OCI-LY7 (cell line): ENCODE results near the gene CHST5. TPM values are rescaled to one million over a fixed set of nuclear protein-coding genes. Genes with fewer than 3 reads are reported as not detected.

Source experiments
- BruUV-seq: library from RNA; stranded (reverse); fragments of 400-500 nt; replicated peaks from 2 replicates; lab custom pipeline; 2021; lab: Mats Ljungman, UMichigan
- CTCF ChIA-PET: fragments of 300-600 bp; sonication (Branson Sonifier 250); formaldehyde crosslinking; loops from one replicate; lab custom pipeline; 2022; ENCODE audit warnings: antibody characterized with exemption; ENCODE audit not compliant: unreplicated experiment; lab: Charles Lee
- POLR2A ChIA-PET: fragments of 300-600 bp; sonication (Branson Sonifier 250); formaldehyde crosslinking; loops from one replicate; lab custom pipeline; 2022; ENCODE audit warnings: antibody characterized with exemption; lab: Charles Lee
- DNase-seq: peaks from one replicate; pipeline ENCODE4 v3.0.0-alpha.2; 2015; ENCODE audit warnings: low spot score
- H2AFZ ChIP-seq: fragments of 200-600 bp; sonication (generic), shearing (Covaris generic); 2 replicates; pipeline ENCODE4 v1.6.1; 2014; ENCODE audit warnings: mild to moderate bottlenecking, antibody characterized with exemption, low read length, moderate library complexity
- H3K27ac ChIP-seq: fragments of 200-600 bp; sonication (generic); 2 replicates; pipeline ENCODE4 v1.5.1; 2014; ENCODE audit warnings: mixed run types, low read depth, mild to moderate bottlenecking, moderate library complexity, low read length, inconsistent platforms; ENCODE audit not compliant: poor library complexity, severe bottlenecking
- H3K36me3 ChIP-seq: fragments of 200-600 bp; sonication (generic); 2 replicates; pipeline ENCODE4 v1.6.1; 2014; ENCODE audit warnings: mild to moderate bottlenecking, antibody characterized with exemption, low read length, moderate library complexity, mixed read lengths; ENCODE audit not compliant: insufficient read depth
- H3K4me1 ChIP-seq: fragments of 200-600 bp; sonication (generic); 2 replicates; pipeline ENCODE4 v1.5.1; 2014; ENCODE audit warnings: mild to moderate bottlenecking, low read length; ENCODE audit not compliant: insufficient read depth, poor library complexity, severe bottlenecking
- H3K4me2 ChIP-seq: fragments of 200-600 bp; sonication (generic); 2 replicates; pipeline ENCODE4 v1.6.1; 2014; ENCODE audit warnings: mild to moderate bottlenecking, low read length
- H3K4me3 ChIP-seq: fragments of 200-600 bp; sonication (generic); 2 replicates; pipeline ENCODE4 v1.5.1; 2014; ENCODE audit warnings: mild to moderate bottlenecking, low read depth, low read length; ENCODE audit not compliant: poor library complexity, severe bottlenecking
- H3K79me2 ChIP-seq: fragments of 200-600 bp; sonication (generic); 2 replicates; pipeline ENCODE4 v1.6.1; 2016; ENCODE audit warnings: low read depth, mild to moderate bottlenecking, low read length, moderate library complexity, mixed read lengths; ENCODE audit not compliant: insufficient read depth
- H3K9me2 ChIP-seq: fragments of 200-600 bp; sonication (generic); 2 replicates; pipeline ENCODE4 v1.6.1; 2016; ENCODE audit warnings: mild to moderate bottlenecking, low read length, mixed read lengths; ENCODE audit not compliant: insufficient read depth
- H3K9me3 ChIP-seq: fragments of 200-600 bp; sonication (generic); 2 replicates; pipeline ENCODE4 v1.6.1; 2014; ENCODE audit warnings: mild to moderate bottlenecking, mixed run types, low read length, mixed read lengths
- H4K20me1 ChIP-seq: fragments of 200-600 bp; sonication (generic); 2 replicates; pipeline ENCODE4 v1.6.1; 2014; ENCODE audit warnings: mild to moderate bottlenecking, antibody characterized with exemption, low read length, moderate library complexity, mixed read lengths; ENCODE audit not compliant: insufficient read depth
- EZH2phosphoT487 ChIP-seq: fragments of 200-600 bp; sonication (generic); IDR thresholded peaks from 2 replicates; pipeline ENCODE4 v1.6.1; 2018; ENCODE audit warnings: low read depth, borderline replicate concordance, mild to moderate bottlenecking, mixed run types, antibody characterized with exemption, low read length, moderate library complexity, mixed read lengths
- intact Hi-C: fragments of 100-400 bp; cut with micrococcal nuclease; formaldehyde crosslinking; loops from one replicate; pipeline ENCODE4 v1.10.0; 2022; ENCODE audit not compliant: unreplicated experiment
- total RNA-seq, 2 experiments: library from RNA; depleted of rRNA in 1 of 2; stranded (reverse); fragments of >200 nt in 1 of 2; shearing (Covaris generic) in 1 of 2; gene quantifications; 2 replicates each; pipeline ENCODE4 v1.2.3, GENCODE V29; 2014 to 2022
- TF ChIP-seq, protein P1 (sequence below): fragments of 200-600 bp; sonication (generic); conservative IDR thresholded peaks from 2 replicates; pipeline ENCODE4 v1.5.1; 2014; ENCODE audit warnings: mild to moderate bottlenecking, antibody characterized with exemption, low read length, moderate library complexity, mixed read lengths

CHST5 gene
- total RNA-seq, 2 experiments from 2014 or later: 0.10 to 0.19 TPM

DNA sequence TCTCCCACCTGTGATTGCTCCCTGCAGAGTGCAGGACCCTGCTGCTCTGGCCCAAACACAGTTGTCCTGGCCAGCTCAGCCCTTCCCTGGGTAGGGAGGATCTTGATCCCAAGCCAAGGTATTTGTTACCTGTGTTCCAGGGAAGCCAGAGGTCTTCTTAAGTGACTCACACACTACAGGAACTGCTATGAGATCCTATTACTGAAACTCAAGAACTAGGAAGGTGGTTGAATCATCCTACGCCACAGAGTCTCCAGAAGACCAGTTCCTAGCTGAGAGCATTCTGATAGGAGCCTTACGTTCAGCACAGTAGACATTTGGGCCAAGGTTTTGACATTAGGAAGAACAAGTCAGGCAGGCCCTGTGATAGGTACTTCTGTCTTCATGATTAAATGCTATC, 52.7 kb downstream of the CHST5 start:
- no peaks in the 10 kb centered on the region for H3K36me3 ChIP-seq
- no TSS peak for BruUV-seq
- no peak for TF ChIP-seq EZH2phosphoT487
- TF ChIP-seq, protein P1, sequence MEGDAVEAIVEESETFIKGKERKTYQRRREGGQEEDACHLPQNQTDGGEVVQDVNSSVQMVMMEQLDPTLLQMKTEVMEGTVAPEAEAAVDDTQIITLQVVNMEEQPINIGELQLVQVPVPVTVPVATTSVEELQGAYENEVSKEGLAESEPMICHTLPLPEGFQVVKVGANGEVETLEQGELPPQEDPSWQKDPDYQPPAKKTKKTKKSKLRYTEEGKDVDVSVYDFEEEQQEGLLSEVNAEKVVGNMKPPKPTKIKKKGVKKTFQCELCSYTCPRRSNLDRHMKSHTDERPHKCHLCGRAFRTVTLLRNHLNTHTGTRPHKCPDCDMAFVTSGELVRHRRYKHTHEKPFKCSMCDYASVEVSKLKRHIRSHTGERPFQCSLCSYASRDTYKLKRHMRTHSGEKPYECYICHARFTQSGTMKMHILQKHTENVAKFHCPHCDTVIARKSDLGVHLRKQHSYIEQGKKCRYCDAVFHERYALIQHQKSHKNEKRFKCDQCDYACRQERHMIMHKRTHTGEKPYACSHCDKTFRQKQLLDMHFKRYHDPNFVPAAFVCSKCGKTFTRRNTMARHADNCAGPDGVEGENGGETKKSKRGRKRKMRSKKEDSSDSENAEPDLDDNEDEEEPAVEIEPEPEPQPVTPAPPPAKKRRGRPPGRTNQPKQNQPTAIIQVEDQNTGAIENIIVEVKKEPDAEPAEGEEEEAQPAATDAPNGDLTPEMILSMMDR: no peak
- H3K27ac ChIP-seq: no peak overlapping the region
- H3K4me1 ChIP-seq: peaks cover 6% of the 10 kb centered on the region
- CTCF ChIA-PET: no interaction called here
- intact Hi-C loops: no loop called here
- H2AFZ ChIP-seq: no peak overlapping the region
- POLR2A ChIA-PET: no interaction called here
- no peak overlapping the region for H3K4me2 ChIP-seq
- no peaks in the 10 kb centered on the region for H3K9me2 ChIP-seq
- DNase-seq: no peak
- H4K20me1 ChIP-seq: no peaks in the 10 kb centered on the region
- no peak overlapping the region for H3K4me3 ChIP-seq
- no peaks in the 10 kb centered on the region for H3K9me3 ChIP-seq
- H3K79me2 ChIP-seq: no peaks in the 10 kb centered on the region

DNA sequence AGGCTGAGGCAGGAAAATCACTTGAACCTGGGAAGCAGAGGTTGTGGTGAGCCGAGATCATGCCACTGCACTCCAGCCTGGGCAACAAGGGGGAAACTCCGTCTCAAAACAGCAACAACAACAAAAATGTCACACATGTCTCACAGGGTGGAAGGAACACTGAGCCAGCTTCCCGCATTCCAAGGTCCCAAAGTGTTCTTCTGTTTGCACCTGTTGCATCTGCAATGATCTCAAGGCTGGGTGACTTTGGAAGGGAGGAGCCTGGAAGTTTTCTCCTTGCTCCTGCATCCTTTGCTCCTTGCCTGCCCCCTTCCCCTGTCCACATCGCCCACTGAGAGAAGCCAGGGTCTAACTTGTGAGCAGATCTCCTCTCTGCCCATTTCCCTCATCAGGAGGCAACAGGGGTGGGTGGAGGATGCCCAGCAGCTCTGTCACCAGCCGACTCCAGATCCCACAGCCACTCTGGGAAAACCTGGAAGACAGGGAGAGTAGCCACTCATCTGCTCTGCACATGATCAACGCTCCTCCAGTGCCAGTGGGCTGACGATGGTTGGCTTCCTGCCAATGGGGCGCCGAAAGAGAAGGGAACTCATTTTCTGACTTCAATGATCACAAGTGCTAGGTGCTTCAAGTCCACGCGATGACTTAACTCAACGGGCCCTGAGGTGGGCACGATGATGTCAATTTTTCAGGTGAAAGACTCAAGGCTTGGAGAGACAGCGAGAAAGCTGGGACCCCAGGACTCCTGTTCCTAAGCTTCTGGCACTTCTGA, 53.3 kb downstream of the CHST5 start:
- Histone ChIP-seq H4K20me1 (no peaks in the 10 kb centered on the region), H3K36me3 (no peaks in the 10 kb centered on the region), H3K9me2 (no peaks in the 10 kb centered on the region), H3K4me2 (no peak overlapping the region), H2AFZ (no peak overlapping the region), H3K27ac (no peak overlapping the region), H3K4me1 (peaks cover 6% of the 10 kb centered on the region), H3K79me2 (no peaks in the 10 kb centered on the region), H3K9me3 (no peaks in the 10 kb centered on the region), H3K4me3 (no peak overlapping the region)
- ChIA-PET POLR2A (interaction anchor here (0.6 kb wide), 2 partner anchors 32 to 71 kb away, joined by 3 read pairs; no protein-coding TSS in a partner anchor), CTCF (no interaction called here)
- TF ChIP-seq, protein P1: no peak
- no peak for TF ChIP-seq EZH2phosphoT487
- intact Hi-C loops: no loop called here
- DNase-seq: no peak
- BruUV-seq: no TSS peak

DNA sequence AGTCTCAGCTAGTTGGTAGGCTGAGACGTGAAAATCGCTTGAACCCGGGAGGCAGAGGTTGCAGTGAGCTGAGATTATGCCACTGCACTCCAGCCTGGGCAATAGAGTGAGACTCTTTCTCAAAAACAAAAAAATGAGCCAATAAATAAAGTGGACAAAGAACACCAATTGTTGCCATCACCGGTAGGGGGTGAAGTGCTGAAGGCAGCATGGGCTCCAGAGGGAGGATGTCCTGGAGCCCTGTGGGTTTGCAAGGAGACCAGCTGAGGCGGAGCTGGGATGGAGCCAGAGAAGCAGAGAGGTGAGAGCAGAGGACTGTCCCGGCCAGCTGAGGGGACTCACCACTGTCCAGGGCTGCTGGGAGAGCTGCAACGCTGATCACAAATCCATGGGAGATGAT, 54.4 kb downstream of the CHST5 start:
- CTCF ChIA-PET: no interaction called here
- H3K36me3 ChIP-seq: no peaks in the 10 kb centered on the region
- H2AFZ ChIP-seq: no peak overlapping the region
- no peaks in the 10 kb centered on the region for H3K79me2 ChIP-seq
- no peak overlapping the region for H3K27ac ChIP-seq
- POLR2A ChIA-PET: no interaction called here
- peaks cover 6% of the 10 kb centered on the region for H3K4me1 ChIP-seq
- no peaks in the 10 kb centered on the region for H3K9me2 ChIP-seq
- no TSS peak for BruUV-seq
- no peak overlapping the region for H3K4me3 ChIP-seq
- intact Hi-C loops: no loop called here
- no peak for TF ChIP-seq EZH2phosphoT487
- TF ChIP-seq, protein P1: no peak
- H3K9me3 ChIP-seq: no peaks in the 10 kb centered on the region
- no peak for DNase-seq
- no peak overlapping the region for H3K4me2 ChIP-seq
- H4K20me1 ChIP-seq: no peaks in the 10 kb centered on the region
